Psoas muscle (tissue), 8 donors: ENCODE measurements around the gene LRPAP1. TPM values are rescaled to one million over a fixed set of nuclear protein-coding genes. Genes with fewer than 3 reads are reported as not detected.
"Not testable (repeated sequence)": the region's sequence is repeated elsewhere in the genome, so short reads cannot be mapped to it uniquely, and the experiment has no call there.

Experiments
- ATAC-seq, 4 donors: fragments of 200-7000 bp; cut with Tn5 transposase; one replicate each; pipeline ENCODE4 v1.9.1; 2020; ENCODE audit warnings: moderate library complexity in 3 of 4, mild to moderate bottlenecking in 2 of 4
- DNase-seq, 2 donors: peaks; one replicate each; pipeline ENCODE4 v3.0.0-alpha.2; 2020
- H3K27ac ChIP-seq: fragments of 200-600 bp; one replicate; pipeline ENCODE4 v1.8.0; 2022
- H3K27me3 ChIP-seq, 3 donors: fragments of 200-600 bp in 1 of 3; one replicate each; pipeline versions ENCODE4 v1.6.1 to v1.8.0; 2013 to 2022; ENCODE audit warnings: low read length in 2 of 3, mild to moderate bottlenecking in 2 of 3, moderate library complexity in 1 of 3; ENCODE audit not compliant: insufficient read depth in 3 of 3
- H3K36me3 ChIP-seq, 2 donors: fragments of 200-600 bp in 1 of 2; one replicate each; pipeline versions ENCODE4 v1.6.1 to v1.8.0; 2013 to 2022; ENCODE audit warnings: low read depth in 1 of 2, mild to moderate bottlenecking in 1 of 2, moderate library complexity in 1 of 2; ENCODE audit not compliant: insufficient read depth in 1 of 2
- H3K4me1 ChIP-seq: fragments of 200-600 bp; one replicate; pipeline ENCODE4 v1.8.0; 2022
- H3K4me3 ChIP-seq: fragments of 200-600 bp; one replicate; pipeline ENCODE4 v1.8.0; 2022; ENCODE audit warnings: mild to moderate bottlenecking
- H3K9me3 ChIP-seq: fragments of 200-600 bp; one replicate; pipeline ENCODE4 v1.8.0; 2022
- WGBS, 3 donors: extraction: QIAGEN DNeasy Blood & Tissue Kit; methylation state at CpG; one replicate each; pipeline versions ENCODE4 v1.1.6 to v1.1.7; 2013; 5-methylcytosine and 5-hydroxymethylcytosine counted together
- intact Hi-C, 2 donors: fragments of 100-400 bp; cut with DNase I; formaldehyde crosslinking; loops; one replicate each; pipeline versions ENCODE4 v1.11.0 to v1.14.2; 2022
- polyA plus RNA-seq, 3 donors: library from polyadenylated mRNA; stranded (reverse); fragments of 200-250 nt; gene quantifications; one replicate each; pipeline ENCODE4 v1.2.3, GENCODE V29; 2013
- total RNA-seq, 4 donors: library from RNA; stranded (reverse); fragmentation: NEBNext Ultra II Directional in 2 of 4; extraction: Animal tissue kit (Norgen Biotek cat#: 25700) in 2 of 4; gene quantifications; one replicate each; pipeline versions ENCODE4 v1.2.1 to v1.2.4, GENCODE V29; 2021 to 2023
- TF ChIP-seq, protein P1 (sequence below): fragments of 200-600 bp; IDR thresholded peaks from one replicate; pipeline ENCODE4 v1.8.0; 2022; ENCODE audit warnings: antibody characterized with exemption
- donor health status: healthy with polysubstance abuse.
- donor health status: DM: no; HTN: no; CAD: no; lungs with moderate emphysema.
- donor health status: Bipolar disorder and iron deficiency.
- donor health status: healthy.
- donor health status: DM: yes; HTN: yes; CAD: no.
- donor health status: DM: no; HTN: no; CAD: no.
- donor health status: DM: no; HTN: no; CAD: no.
- donor health status: DM: yes; HTN: yes; CAD: no.

Gene LRPAP1
- total and polyA plus RNA-seq, 7 donors, result 73.7 to 123 (median 105) TPM

DNA sequence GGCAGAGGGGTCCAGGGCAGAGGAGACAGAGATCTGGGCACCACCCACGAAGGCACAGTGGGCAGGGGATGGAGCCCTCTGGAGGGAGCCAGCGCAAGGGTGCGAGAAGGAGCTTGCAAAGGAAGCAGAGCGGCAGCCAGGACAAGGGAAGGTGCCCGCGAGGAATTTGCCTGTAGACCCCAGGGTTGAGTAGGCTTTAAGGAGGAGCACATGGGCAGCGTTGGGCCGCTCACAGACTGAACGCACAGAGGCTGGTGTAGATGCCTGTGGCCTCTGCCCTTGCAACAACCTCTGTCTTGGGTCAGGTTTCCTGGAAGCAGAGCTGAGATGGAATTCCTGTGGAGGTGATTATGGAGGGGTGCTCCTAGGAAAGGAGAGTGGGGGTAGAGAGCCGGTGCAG lies 3.6 kb upstream of the LRPAP1 start:
- intact Hi-C loops, result loop anchor here in 1 of 2 donors (10.0 kb wide), 1 partner anchor 409 kb away; no protein-coding TSS in a partner anchor
- peak in 1 of 2 donors; percentile 21 for DNase-seq
- H3K27me3 ChIP-seq, H3K4me1 ChIP-seq, H3K27ac ChIP-seq, H3K4me3 ChIP-seq, H3K36me3 ChIP-seq, ATAC-seq, H3K9me3 ChIP-seq: not testable (repeated sequence)
- WGBS, 3 donors, result 76 to 83% (median 79%) methylated on average over 9 to 10 of the region's 10 CpGs

DNA sequence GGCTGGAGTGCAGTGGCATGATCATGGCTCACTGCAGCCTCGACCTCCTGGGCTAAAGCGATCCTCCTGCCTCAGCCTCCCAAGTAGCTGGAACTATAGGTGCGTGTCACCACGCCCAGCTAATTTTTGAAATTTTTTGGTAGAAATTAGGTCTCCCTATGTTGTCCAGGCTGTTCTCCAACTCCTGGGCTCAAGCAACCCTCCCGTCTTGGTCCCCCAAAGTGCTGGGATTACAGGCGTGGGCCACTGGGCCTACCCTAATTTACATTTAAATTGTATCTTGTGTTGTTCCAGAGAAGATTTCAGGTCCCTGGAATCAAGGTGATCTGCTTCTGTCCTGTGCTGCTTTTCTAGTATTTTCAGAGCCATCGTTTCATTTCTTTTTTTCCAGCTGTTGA lies 1.2 kb upstream of the LRPAP1 start:
- H3K4me1 ChIP-seq, result peaks cover 19% of the 10 kb centered on the region
- H3K9me3 ChIP-seq, result no peaks in the 10 kb centered on the region
- H3K27ac ChIP-seq, result no peak overlapping the region
- DNase-seq (no peak), ATAC-seq (no peak)
- peaks cover 0 to 14% of the 10 kb centered on the region in 2 donors for H3K36me3 ChIP-seq
- no peaks in the 10 kb centered on the region for H3K27me3 ChIP-seq
- intact Hi-C loops, result loop anchor here in 1 of 2 donors (10.0 kb wide), 1 partner anchor 411 kb away; no protein-coding TSS in a partner anchor
- WGBS, 3 donors, result 95 to 97% (median 96%) methylated on average over 7 of the region's 7 CpGs
- TF ChIP-seq, protein P1, sequence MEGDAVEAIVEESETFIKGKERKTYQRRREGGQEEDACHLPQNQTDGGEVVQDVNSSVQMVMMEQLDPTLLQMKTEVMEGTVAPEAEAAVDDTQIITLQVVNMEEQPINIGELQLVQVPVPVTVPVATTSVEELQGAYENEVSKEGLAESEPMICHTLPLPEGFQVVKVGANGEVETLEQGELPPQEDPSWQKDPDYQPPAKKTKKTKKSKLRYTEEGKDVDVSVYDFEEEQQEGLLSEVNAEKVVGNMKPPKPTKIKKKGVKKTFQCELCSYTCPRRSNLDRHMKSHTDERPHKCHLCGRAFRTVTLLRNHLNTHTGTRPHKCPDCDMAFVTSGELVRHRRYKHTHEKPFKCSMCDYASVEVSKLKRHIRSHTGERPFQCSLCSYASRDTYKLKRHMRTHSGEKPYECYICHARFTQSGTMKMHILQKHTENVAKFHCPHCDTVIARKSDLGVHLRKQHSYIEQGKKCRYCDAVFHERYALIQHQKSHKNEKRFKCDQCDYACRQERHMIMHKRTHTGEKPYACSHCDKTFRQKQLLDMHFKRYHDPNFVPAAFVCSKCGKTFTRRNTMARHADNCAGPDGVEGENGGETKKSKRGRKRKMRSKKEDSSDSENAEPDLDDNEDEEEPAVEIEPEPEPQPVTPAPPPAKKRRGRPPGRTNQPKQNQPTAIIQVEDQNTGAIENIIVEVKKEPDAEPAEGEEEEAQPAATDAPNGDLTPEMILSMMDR, result no peak
- H3K4me3 ChIP-seq, result no peak overlapping the region

DNA sequence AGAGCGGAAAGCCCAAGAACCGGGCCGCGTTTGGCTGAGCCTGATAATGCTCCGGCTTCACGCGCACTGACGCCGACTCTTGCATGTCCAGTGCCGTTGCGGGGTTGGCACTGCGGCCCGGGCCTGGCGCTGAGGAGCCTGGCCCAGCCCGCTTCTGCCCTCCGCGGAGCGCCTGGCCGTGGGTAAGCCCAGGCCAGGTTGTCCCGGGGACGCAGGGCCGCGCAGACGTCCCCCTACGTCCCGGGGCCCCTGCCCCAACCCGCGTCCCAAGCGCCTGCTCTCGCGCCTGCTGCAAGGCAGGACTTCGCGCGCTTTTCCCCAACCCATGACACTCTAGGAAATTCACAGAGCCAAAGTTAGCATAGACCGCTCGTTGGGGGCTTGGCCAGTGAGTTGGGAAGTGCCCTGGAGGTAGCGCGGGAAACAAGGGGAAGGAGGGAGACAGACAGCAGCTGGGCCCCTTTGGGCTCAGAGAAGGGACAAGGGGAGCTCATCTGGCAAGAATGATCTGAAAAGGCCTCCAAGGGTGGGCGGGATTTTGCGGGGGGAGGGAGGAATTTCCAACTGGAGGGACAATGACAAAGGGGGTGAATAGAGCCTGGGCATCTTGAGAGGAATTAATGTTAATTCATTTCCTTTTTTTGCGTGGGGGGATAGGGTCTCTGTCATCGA lies 665 bp upstream of the LRPAP1 start:
- Histone ChIP-seq H3K9me3 (no peaks in the 10 kb centered on the region), H3K4me3 (peak overlapping the region; percentile 91), H3K4me1 (peaks cover 19% of the 10 kb centered on the region), H3K27me3 (no peaks in the 10 kb centered on the region), H3K36me3 (peaks cover 0 to 19% of the 10 kb centered on the region in 2 donors), H3K27ac (no peak overlapping the region)
- peak; percentile 48 to 70 (median 54) for ATAC-seq
- intact Hi-C loops, result loop anchor here in 1 of 2 donors (10.0 kb wide), 1 partner anchor 412 kb away; no protein-coding TSS in a partner anchor
- TF ChIP-seq, protein P1, result no peak
- 12 to 16% (median 16%) methylated on average over 39 to 42 of the region's 42 CpGs for WGBS, 3 donors
- peak in 1 of 2 donors; percentile 52 for DNase-seq

DNA sequence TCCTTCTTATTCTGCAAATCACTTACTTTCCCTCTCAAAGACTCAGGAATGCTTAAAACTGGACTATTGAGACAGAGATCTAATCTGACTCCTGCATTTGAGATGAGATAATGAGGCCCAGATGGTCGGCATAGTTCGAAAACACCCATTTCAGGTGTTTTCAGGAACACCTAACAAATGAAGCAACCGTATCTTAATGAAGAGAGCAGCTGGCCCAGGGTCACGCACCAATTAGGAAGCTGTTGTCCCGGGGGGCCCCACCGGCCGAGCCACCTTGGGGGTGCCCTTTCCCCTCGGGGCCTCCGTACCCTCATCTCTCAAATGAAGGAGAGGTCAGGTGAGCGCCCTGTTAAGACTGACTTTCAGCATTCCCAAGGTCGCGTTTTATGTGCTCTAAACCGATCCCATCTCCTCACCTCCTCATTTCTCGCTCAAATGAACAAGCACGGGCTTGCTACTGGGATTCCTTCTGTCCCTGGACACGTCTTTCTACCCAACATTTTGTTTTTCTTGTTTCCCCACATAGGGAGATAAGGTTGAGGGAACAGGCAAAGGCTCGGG lies 824 bp downstream of the LRPAP1 start:
- H3K27ac ChIP-seq, result no peak overlapping the region
- 14 to 17% (median 14%) methylated on average over 17 of the region's 17 CpGs for WGBS, 3 donors
- H3K4me1 ChIP-seq, result peaks cover 19% of the 10 kb centered on the region
- H3K9me3 ChIP-seq, result no peaks in the 10 kb centered on the region
- no peaks in the 10 kb centered on the region for H3K27me3 ChIP-seq
- DNase-seq (peak in 1 of 2 donors; percentile 32), ATAC-seq (peak in 2 of 4 donors; percentile 2 to 6)
- TF ChIP-seq, protein P1, result no peak
- intact Hi-C loops, result loop anchor here in 1 of 2 donors (10.0 kb wide), 1 partner anchor 413 kb away; no protein-coding TSS in a partner anchor
- peak overlapping the region; percentile 91 for H3K4me3 ChIP-seq
- peaks cover 0 to 24% of the 10 kb centered on the region in 2 donors for H3K36me3 ChIP-seq

DNA sequence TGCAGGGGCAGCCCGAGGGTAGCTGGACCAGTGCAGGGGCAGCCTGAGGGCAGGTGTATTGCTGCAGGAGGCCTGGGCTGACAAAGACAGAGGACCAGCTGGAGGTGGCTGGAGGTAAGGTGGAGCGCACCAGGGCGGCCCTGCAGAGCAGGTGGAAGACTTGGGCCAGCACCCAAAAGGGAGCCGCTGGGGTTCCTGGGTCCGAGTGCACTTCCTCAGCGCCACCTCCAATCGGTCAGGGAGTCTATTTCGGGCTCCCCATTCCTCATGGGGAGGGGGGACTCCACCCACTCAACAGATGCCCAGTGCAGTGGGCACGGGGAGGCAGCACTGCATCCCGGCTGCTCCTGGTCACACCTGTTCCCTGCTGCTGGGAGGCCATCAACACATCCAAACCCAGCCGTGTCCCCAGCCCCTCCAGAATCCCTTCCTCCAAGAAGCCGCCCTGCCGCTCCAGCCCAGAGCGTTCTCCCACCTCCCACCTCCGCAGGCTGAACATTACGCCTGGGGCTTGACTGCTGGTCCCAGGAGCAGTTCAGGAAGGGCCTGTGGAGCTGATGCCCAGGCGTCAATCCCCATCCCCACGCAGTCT lies 1.5 kb downstream of the LRPAP1 start:
- no peaks in the 10 kb centered on the region for H3K9me3 ChIP-seq
- H3K27ac ChIP-seq, result no peak overlapping the region
- intact Hi-C loops, result loop anchor here in 1 of 2 donors (10.0 kb wide), 1 partner anchor 414 kb away; no protein-coding TSS in a partner anchor
- H3K4me3 ChIP-seq, result peak overlapping the region; percentile 91
- no peaks in the 10 kb centered on the region for H3K27me3 ChIP-seq
- H3K4me1 ChIP-seq, result peaks cover 19% of the 10 kb centered on the region
- TF ChIP-seq, protein P1, result no peak
- peak in 3 of 4 donors; percentile 19 to 25 (median 22) for ATAC-seq
- 47 to 65% (median 63%) methylated on average over 15 to 18 of the region's 18 CpGs for WGBS, 3 donors
- DNase-seq, result peak in 1 of 2 donors; percentile 59
- H3K36me3 ChIP-seq, result peaks cover 0 to 24% of the 10 kb centered on the region in 2 donors
